Peyer's patch (tissue), 4 donors: ENCODE results near the gene DMD.

Experiments used
- POLR2A ChIP-seq, 2 donors: fragments of 450-650 bp; IDR thresholded peaks; one replicate each; pipeline ENCODE4 v1.5.1; 2017; ENCODE audit warnings: antibody characterized with exemption in 2 of 2, mild to moderate bottlenecking in 2 of 2, moderate library complexity in 2 of 2
- TF ChIP-seq, protein P1 (sequence below), 6 experiments: fragments of 450-650 bp in 4 of 6; fragments of 200-600 bp in 2 of 6; sonication (generic) in 1 of 6; IDR thresholded peaks; one replicate each; pipeline ENCODE4 v1.5.1; 2017 to 2019; ENCODE audit warnings: antibody characterized with exemption in 6 of 6, mild to moderate bottlenecking in 3 of 6, moderate library complexity in 1 of 6

DNA sequence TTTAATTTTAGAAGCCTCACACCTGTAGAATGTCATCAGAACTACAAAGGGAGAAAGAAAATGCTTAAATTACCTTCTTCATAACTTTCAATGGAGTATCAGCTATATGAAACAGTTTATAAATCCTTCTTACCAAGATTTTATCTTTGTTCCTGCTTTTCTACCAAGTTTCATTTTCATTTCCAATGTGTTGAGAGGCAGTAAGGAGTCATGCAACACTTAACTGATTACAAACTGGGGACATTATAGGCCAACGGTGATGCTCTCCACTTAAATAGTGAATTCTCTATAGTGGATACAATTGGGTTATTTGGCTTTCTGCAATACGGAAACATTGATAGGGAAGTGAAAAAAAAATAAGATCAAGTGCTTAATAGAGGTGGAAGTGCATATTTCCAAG is 1994.3 kb downstream of the DMD start:
- TF ChIP-seq, protein P1, sequence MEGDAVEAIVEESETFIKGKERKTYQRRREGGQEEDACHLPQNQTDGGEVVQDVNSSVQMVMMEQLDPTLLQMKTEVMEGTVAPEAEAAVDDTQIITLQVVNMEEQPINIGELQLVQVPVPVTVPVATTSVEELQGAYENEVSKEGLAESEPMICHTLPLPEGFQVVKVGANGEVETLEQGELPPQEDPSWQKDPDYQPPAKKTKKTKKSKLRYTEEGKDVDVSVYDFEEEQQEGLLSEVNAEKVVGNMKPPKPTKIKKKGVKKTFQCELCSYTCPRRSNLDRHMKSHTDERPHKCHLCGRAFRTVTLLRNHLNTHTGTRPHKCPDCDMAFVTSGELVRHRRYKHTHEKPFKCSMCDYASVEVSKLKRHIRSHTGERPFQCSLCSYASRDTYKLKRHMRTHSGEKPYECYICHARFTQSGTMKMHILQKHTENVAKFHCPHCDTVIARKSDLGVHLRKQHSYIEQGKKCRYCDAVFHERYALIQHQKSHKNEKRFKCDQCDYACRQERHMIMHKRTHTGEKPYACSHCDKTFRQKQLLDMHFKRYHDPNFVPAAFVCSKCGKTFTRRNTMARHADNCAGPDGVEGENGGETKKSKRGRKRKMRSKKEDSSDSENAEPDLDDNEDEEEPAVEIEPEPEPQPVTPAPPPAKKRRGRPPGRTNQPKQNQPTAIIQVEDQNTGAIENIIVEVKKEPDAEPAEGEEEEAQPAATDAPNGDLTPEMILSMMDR (IDR thresholded peaks at IDR 0.05), result no peak
- TF ChIP-seq POLR2A (IDR thresholded peaks at IDR 0.05), result no peak
